AG09319 (cell line): ENCODE results near the gene CDK8.

Experiments
- DNase-seq: peaks from one replicate; pipeline ENCODE4 v3.0.0-alpha.2; 2010; ENCODE audit warnings: low read depth; ENCODE audit errors: extremely low read depth
- CTCF ChIP-seq: IDR thresholded peaks from 2 replicates; pipeline ENCODE4 v1.5.1; 2011; ENCODE audit warnings: low read depth, mild to moderate bottlenecking, inconsistent platforms, low read length, moderate library complexity

Gene CDK8

GRCh38 chr13:26420282-26420960 is 166.5 kb downstream of the CDK8 start:
- no peak for DNase-seq

GRCh38 chr13:26422036-26422435 is 168.1 kb downstream of the CDK8 start:
- no peak for TF ChIP-seq CTCF
- DNase-seq: no peak

More at GRCh38 chr13:26420282-26420960, 166.5 kb downstream of the CDK8 start:
- TF ChIP-seq CTCF: no peak

- DNase-seq: no peak
- TF ChIP-seq CTCF: no peak
Observed at GRCh38 chr13:26423629-26424028, 169.7 kb downstream of the CDK8 start.

- no peak for DNase-seq
- TF ChIP-seq CTCF: no peak
Observed at GRCh38 chr13:26424181-26424580, 170.3 kb downstream of the CDK8 start.

- no peak for DNase-seq
- no peak for TF ChIP-seq CTCF
Observed at GRCh38 chr13:26425443-26426358, 171.8 kb downstream of the CDK8 start.

GRCh38 chr13:26433776-26434175 is 179.8 kb downstream of the CDK8 start:
- TF ChIP-seq CTCF: no peak

GRCh38 chr13:26435171-26435570 is 181.2 kb downstream of the CDK8 start:
- no peak for DNase-seq
- no peak for TF ChIP-seq CTCF

More at GRCh38 chr13:26433776-26434175, 179.8 kb downstream of the CDK8 start:
- no peak for DNase-seq
